GM12878 (cell line): ENCODE results near the gene HCFC1. TPM values are rescaled to one million over a fixed set of nuclear protein-coding genes. Genes with fewer than 3 reads are reported as not detected.

Source experiments
- ATF2 ChIP-seq: IDR thresholded peaks from 2 replicates; pipeline ENCODE4 v1.6.1; 2012; ENCODE audit warnings: low read length, inconsistent platforms
- BCL11A ChIP-seq: IDR thresholded peaks from 2 replicates; pipeline ENCODE4 v1.6.1; 2011; ENCODE audit warnings: low read depth, low read length
- CREB1 ChIP-seq: IDR thresholded peaks from 2 replicates; pipeline ENCODE4 v1.6.1; 2012; ENCODE audit warnings: low read depth, mild to moderate bottlenecking, inconsistent platforms
- DPF2 ChIP-seq: fragments of 450-650 bp; IDR thresholded peaks from 2 replicates; pipeline ENCODE4 v1.6.1; 2017; ENCODE audit warnings: mild to moderate bottlenecking
- FOXM1 ChIP-seq: IDR thresholded peaks from 2 replicates; pipeline ENCODE4 v1.6.1; 2012; ENCODE audit warnings: low read depth, mild to moderate bottlenecking, inconsistent platforms, low read length, moderate library complexity
- HCFC1 ChIP-seq: fragments of 150-350 bp; IDR thresholded peaks from 2 replicates; pipeline ENCODE4 v1.6.1; 2014; ENCODE audit warnings: low read length
- HDAC2 ChIP-seq: fragments of 200-600 bp; sonication (generic); IDR thresholded peaks from 2 replicates; pipeline ENCODE4 v1.6.1; 2017
- HDGF ChIP-seq: fragments of 450-650 bp; IDR thresholded peaks from 2 replicates; pipeline ENCODE4 v1.6.1; 2016; ENCODE audit warnings: antibody characterized with exemption
- IKZF2 ChIP-seq, 2 experiments: fragments of 450-650 bp; IDR thresholded peaks; 2 replicates each; pipeline ENCODE4 v1.6.1; 2017; ENCODE audit warnings: mild to moderate bottlenecking in 2 of 2, moderate library complexity in 2 of 2
- MYB ChIP-seq: fragments of 150-350 bp; IDR thresholded peaks from 2 replicates; pipeline ENCODE4 v1.6.1; 2014; ENCODE audit warnings: mild to moderate bottlenecking, low read depth, low read length, borderline replicate concordance
- MYC ChIP-seq: IDR thresholded peaks from 2 replicates; pipeline ENCODE4 v1.6.1; 2011; ENCODE audit warnings: mild to moderate bottlenecking, low read length, moderate library complexity, inconsistent platforms; ENCODE audit not compliant: insufficient read depth, insufficient replicate concordance, insufficient read length, severe bottlenecking
- PAX8 ChIP-seq: fragments of 450-650 bp; IDR thresholded peaks from 2 replicates; pipeline ENCODE4 v1.6.1; 2017; ENCODE audit warnings: mild to moderate bottlenecking, moderate library complexity
- PKNOX1 ChIP-seq: fragments of 450-650 bp; IDR thresholded peaks from 2 replicates; pipeline ENCODE4 v1.6.1; 2016; ENCODE audit warnings: mild to moderate bottlenecking
- RUNX3 ChIP-seq: IDR thresholded peaks from 2 replicates; pipeline ENCODE4 v1.6.1; 2012; ENCODE audit warnings: low read length, inconsistent platforms
- SIN3A ChIP-seq: IDR thresholded peaks from 2 replicates; pipeline ENCODE4 v1.6.1; 2012; ENCODE audit warnings: low read depth, low read length, improper control_type of control experiment
- SMAD5 ChIP-seq: IDR thresholded peaks from 2 replicates; pipeline ENCODE4 v1.6.1; 2016; ENCODE audit warnings: antibody characterized with exemption, low read depth
- SREBF2 ChIP-seq: IDR thresholded peaks from 2 replicates; pipeline ENCODE4 v1.6.1; 2012; ENCODE audit warnings: mild to moderate bottlenecking, low read length
- TCF12 ChIP-seq: IDR thresholded peaks from 2 replicates; pipeline ENCODE4 v1.6.1; 2011; ENCODE audit warnings: low read depth, mild to moderate bottlenecking, low read length
- YBX1 ChIP-seq: fragments of 450-650 bp; IDR thresholded peaks from 2 replicates; pipeline ENCODE4 v1.6.1; 2016; ENCODE audit warnings: antibody characterized with exemption
- ZBED1 ChIP-seq: IDR thresholded peaks from 2 replicates; pipeline ENCODE4 v1.6.1; 2016; ENCODE audit warnings: borderline replicate concordance
- ZBTB40 ChIP-seq: fragments of 450-650 bp; IDR thresholded peaks from 2 replicates; pipeline ENCODE4 v1.6.1; 2016; ENCODE audit warnings: mild to moderate bottlenecking, moderate library complexity, borderline replicate concordance
- ZNF24 ChIP-seq: fragments of 450-650 bp; IDR thresholded peaks from 2 replicates; pipeline ENCODE4 v1.6.1; 2017; ENCODE audit warnings: antibody characterized with exemption, mild to moderate bottlenecking
- ZNF384 ChIP-seq: IDR thresholded peaks from 2 replicates; pipeline ENCODE4 v1.6.1; 2012; ENCODE audit warnings: low read depth, mild to moderate bottlenecking, low read length, improper control_type of control experiment, borderline replicate concordance
- ZSCAN29 ChIP-seq: fragments of 450-650 bp; IDR thresholded peaks from 2 replicates; pipeline ENCODE4 v1.6.1; 2017; ENCODE audit warnings: mild to moderate bottlenecking, moderate library complexity
- polyA plus RNA-seq, 11 experiments: library from polyadenylated mRNA; depleted of rRNA in 4 of 11; unstranded in 6 of 11; stranded (reverse) in 5 of 11; fragments of >200 nt; fragmentation: Nextera tagmentation in 4 of 11; fragmentation: Illumina TruSeq in 1 of 11; extraction: Ambion mirVana in 4 of 11; extraction: Trizol in 1 of 11; gene quantifications; 1 replicate in 1 of 11; 2 replicates in 10 of 11; pipeline versions ENCODE4 v1.2.1 to v1.2.3, GENCODE V29; 2011 to 2016; ENCODE audit warnings: inconsistent platforms in 2 of 11, missing spikeins in 2 of 11, low read depth in 1 of 11
- total RNA-seq, 4 experiments: library from RNA; depleted of rRNA in 3 of 4; stranded (reverse); fragments of >200 nt in 3 of 4; fragmentation: Illumina TruSeq in 1 of 4; extraction: Trizol in 1 of 4; gene quantifications; 2 replicates each; pipeline versions ENCODE4 v1.2.1 to v1.2.3, GENCODE V29; 2013 to 2021
- TF ChIP-seq, protein P1 (sequence below): fragments of 450-650 bp; IDR thresholded peaks from 2 replicates; pipeline ENCODE4 v1.6.1; 2018; ENCODE audit warnings: borderline replicate concordance, mild to moderate bottlenecking; ENCODE audit not compliant: partially characterized antibody

Gene HCFC1
- total and polyA plus RNA-seq, 10 of the 15 experiments (the other 5 are each of a cell fraction or from before 2014, with no cell fraction given), result 3.9 to 92.7 (median 23.5) TPM

DNA sequence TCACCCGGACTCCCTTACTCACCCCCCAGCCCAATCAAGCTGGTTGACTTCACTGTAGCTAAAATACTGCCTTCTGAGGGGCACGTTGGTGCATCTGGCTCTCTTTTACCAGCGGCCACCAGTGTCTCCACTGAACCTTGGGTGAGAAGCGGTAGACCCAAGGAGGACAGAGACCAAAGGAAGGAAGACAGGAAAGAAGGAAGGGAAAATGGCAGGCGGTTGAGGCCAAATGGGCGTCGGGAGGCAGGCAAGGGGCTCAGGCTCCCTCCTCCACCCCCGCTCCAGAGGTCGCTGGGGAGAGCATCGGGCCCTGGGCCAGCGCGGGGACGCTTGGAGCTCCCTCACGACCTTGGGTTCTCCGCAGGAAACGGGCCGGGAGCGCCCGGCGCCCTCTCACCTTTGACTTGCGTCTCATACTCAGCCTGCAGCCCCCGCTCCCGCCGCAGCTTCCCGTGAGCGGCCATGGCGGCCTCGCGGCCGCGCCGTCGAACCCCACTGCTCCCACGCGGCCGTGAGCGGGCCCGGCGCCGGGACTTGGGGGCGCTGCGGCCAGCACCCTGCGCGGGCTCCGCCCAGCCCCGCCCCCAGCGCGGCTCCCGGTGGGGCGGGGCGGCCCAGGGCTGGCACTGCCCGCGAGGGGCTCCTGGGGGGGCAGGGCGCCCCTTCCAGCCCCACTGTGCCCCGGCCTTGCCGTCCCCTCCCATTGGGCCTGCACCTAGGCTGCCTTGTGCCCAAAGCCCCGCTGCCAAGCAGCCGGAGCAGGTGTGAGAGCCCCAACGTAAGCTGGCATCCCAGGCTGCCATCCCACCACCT lies 45.7 kb downstream of the HCFC1 start, which contains the start of gene ARHGAP4 (continued):
- TF ChIP-seq, protein P1, sequence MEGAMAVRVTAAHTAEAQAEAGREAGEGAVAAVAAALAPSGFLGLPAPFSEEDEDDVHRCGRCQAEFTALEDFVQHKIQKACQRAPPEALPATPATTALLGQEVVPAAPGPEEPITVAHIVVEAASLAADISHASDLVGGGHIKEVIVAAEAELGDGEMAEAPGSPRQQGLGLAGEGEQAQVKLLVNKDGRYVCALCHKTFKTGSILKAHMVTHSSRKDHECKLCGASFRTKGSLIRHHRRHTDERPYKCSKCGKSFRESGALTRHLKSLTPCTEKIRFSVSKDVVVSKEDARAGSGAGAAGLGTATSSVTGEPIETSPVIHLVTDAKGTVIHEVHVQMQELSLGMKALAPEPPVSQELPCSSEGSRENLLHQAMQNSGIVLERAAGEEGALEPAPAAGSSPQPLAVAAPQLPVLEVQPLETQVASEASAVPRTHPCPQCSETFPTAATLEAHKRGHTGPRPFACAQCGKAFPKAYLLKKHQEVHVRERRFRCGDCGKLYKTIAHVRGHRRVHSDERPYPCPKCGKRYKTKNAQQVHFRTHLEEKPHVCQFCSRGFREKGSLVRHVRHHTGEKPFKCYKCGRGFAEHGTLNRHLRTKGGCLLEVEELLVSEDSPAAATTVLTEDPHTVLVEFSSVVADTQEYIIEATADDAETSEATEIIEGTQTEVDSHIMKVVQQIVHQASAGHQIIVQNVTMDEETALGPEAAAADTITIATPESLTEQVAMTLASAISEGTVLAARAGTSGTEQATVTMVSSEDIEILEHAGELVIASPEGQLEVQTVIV, result no peak
- TF ChIP-seq IKZF2 (IDR thresholded peaks at IDR 0.05), result no peak
- no peak for TF ChIP-seq CREB1
- no peak for TF ChIP-seq ZNF384
- TF ChIP-seq SREBF2, result no peak
- TF ChIP-seq ATF2, result no peak
- TF ChIP-seq SMAD5, result peak; percentile 89
- TF ChIP-seq TCF12, result 0 out of 2 replicates have a peak, but pooled peaks have one; percentile 8
- no peak for TF ChIP-seq HCFC1
- TF ChIP-seq HDAC2, result no peak
- TF ChIP-seq PKNOX1, result no peak
- TF ChIP-seq HDGF, result no peak
- peak; percentile 62; the same call in 1 of the 2 replicates for TF ChIP-seq DPF2
- TF ChIP-seq MYB, result no peak
- no peak for TF ChIP-seq BCL11A
- TF ChIP-seq PAX8, result no peak
- TF ChIP-seq MYC, result no peak
- peak; percentile 83 for TF ChIP-seq ZBED1
- TF ChIP-seq SIN3A, result no peak
- TF ChIP-seq ZSCAN29, result no peak
- TF ChIP-seq ZNF24, result no peak
- no peak for TF ChIP-seq ZBTB40
- TF ChIP-seq YBX1, result no peak
- TF ChIP-seq RUNX3, result no peak
- TF ChIP-seq FOXM1, result no peak
